ENCODE data around the gene TSC2. TPM values are rescaled to one million over a fixed set of nuclear protein-coding genes. Genes with fewer than 3 reads are reported as not detected.

The TSC2 gene
- total and polyA plus RNA-seq, 2 of the 13 experiments (the other 11 are each of a cell fraction or from before 2014, with no cell fraction given): 19.6 to 40.4 TPM

GRCh38 chr16:2023092-2024031 lies 24.4 kb upstream of the TSC2 start (continued):
- TF ChIP-seq, protein P1, sequence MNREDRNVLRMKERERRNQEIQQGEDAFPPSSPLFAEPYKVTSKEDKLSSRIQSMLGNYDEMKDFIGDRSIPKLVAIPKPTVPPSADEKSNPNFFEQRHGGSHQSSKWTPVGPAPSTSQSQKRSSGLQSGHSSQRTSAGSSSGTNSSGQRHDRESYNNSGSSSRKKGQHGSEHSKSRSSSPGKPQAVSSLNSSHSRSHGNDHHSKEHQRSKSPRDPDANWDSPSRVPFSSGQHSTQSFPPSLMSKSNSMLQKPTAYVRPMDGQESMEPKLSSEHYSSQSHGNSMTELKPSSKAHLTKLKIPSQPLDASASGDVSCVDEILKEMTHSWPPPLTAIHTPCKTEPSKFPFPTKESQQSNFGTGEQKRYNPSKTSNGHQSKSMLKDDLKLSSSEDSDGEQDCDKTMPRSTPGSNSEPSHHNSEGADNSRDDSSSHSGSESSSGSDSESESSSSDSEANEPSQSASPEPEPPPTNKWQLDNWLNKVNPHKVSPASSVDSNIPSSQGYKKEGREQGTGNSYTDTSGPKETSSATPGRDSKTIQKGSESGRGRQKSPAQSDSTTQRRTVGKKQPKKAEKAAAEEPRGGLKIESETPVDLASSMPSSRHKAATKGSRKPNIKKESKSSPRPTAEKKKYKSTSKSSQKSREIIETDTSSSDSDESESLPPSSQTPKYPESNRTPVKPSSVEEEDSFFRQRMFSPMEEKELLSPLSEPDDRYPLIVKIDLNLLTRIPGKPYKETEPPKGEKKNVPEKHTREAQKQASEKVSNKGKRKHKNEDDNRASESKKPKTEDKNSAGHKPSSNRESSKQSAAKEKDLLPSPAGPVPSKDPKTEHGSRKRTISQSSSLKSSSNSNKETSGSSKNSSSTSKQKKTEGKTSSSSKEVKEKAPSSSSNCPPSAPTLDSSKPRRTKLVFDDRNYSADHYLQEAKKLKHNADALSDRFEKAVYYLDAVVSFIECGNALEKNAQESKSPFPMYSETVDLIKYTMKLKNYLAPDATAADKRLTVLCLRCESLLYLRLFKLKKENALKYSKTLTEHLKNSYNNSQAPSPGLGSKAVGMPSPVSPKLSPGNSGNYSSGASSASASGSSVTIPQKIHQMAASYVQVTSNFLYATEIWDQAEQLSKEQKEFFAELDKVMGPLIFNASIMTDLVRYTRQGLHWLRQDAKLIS (CRISPR knock-in tag; IDR thresholded peaks at IDR 0.05): no peak
- TF ChIP-seq DRAP1 (CRISPR knock-in tag; IDR thresholded peaks at IDR 0.05) (peak; percentile 76), ELF1 (CRISPR knock-in tag; IDR thresholded peaks at IDR 0.05) (peak; percentile 59; the same call in 1 of the 2 replicates), REPIN1 (CRISPR knock-in tag; IDR thresholded peaks at IDR 0.05; ENCODE audit: borderline replicate concordance, low read depth) (peak; percentile 58; the same call in 1 of the 2 replicates), ZBTB39 (CRISPR knock-in tag; IDR thresholded peaks at IDR 0.05) (0 out of 2 replicates have a peak, but pooled peaks have one; percentile 39), MTA1 (CRISPR knock-in tag; IDR thresholded peaks at IDR 0.05; ENCODE audit: borderline replicate concordance) (peak; percentile 38; the same call in 1 of the 2 replicates), RARA (CRISPR knock-in tag; IDR thresholded peaks at IDR 0.05) (0 out of 2 replicates have a peak, but pooled peaks have one; percentile 14), ZSCAN20 (CRISPR knock-in tag; IDR thresholded peaks at IDR 0.05; ENCODE audit: borderline replicate concordance) (no peak), JARID2 (CRISPR knock-in tag; IDR thresholded peaks at IDR 0.05; ENCODE audit: insufficient replicate concordance) (no peak), NFE2L1 (CRISPR knock-in tag; IDR thresholded peaks at IDR 0.05; ENCODE audit: borderline replicate concordance) (no peak), ZFP62 (CRISPR knock-in tag; IDR thresholded peaks at IDR 0.05) (no peak), FOXC1 (CRISPR knock-in tag; IDR thresholded peaks at IDR 0.05; ENCODE audit: borderline replicate concordance) (peak; percentile 81; the same call in 1 of the 2 replicates), KDM6A (CRISPR knock-in tag; IDR thresholded peaks at IDR 0.05; ENCODE audit: low read depth) (no peak), ZNF782 (CRISPR knock-in tag; IDR thresholded peaks at IDR 0.05; ENCODE audit: borderline replicate concordance) (no peak), CHD2 (IDR thresholded peaks at IDR 0.05; ENCODE audit: low read depth, low read length) (peak; percentile 36; the same call in 1 of the 2 replicates), AGO1 (IDR thresholded peaks at IDR 0.05; ENCODE audit: low read depth, low read length, poor library complexity, severe bottlenecking) (peak; percentile 16), ZNF670 (CRISPR knock-in tag; IDR thresholded peaks at IDR 0.05; ENCODE audit: borderline replicate concordance) (no peak), ZNF205 (CRISPR knock-in tag; IDR thresholded peaks at IDR 0.05) (no peak), RORA (CRISPR knock-in tag; IDR thresholded peaks at IDR 0.05) (no peak), RAD21 (CRISPR knock-in tag; IDR thresholded peaks at IDR 0.05) (peak; percentile 98)
- TF ChIP-seq, protein P2, sequence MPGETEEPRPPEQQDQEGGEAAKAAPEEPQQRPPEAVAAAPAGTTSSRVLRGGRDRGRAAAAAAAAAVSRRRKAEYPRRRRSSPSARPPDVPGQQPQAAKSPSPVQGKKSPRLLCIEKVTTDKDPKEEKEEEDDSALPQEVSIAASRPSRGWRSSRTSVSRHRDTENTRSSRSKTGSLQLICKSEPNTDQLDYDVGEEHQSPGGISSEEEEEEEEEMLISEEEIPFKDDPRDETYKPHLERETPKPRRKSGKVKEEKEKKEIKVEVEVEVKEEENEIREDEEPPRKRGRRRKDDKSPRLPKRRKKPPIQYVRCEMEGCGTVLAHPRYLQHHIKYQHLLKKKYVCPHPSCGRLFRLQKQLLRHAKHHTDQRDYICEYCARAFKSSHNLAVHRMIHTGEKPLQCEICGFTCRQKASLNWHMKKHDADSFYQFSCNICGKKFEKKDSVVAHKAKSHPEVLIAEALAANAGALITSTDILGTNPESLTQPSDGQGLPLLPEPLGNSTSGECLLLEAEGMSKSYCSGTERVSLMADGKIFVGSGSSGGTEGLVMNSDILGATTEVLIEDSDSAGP (CRISPR knock-in tag; IDR thresholded peaks at IDR 0.05; ENCODE audit: borderline replicate concordance): peak; percentile 55; the same call in 1 of the 2 replicates
